Panc1 (cell line): Measurements from ENCODE around the gene EEIG1. TPM values are rescaled to one million over a fixed set of nuclear protein-coding genes. Genes with fewer than 3 reads are reported as not detected.
A peak's percentile ranks its signal among the peaks of the same experiment; 100 is the strongest.

ENCODE experiments used
- ATAC-seq: fragments of 200-7000 bp; cut with Tn5 transposase; 2 replicates; pipeline ENCODE4 v1.9.1; 2020; ENCODE audit warnings: mild to moderate bottlenecking, moderate library complexity
- BruUV-seq: library from RNA; stranded (reverse); fragments of 400-500 nt; replicated peaks from 2 replicates; lab custom pipeline; 2021; lab: Mats Ljungman, UMichigan
- CTCF ChIA-PET: fragments of 300-600 bp; sonication (Branson Sonifier 250); formaldehyde crosslinking; loops from one replicate; lab custom pipeline; 2022; ENCODE audit warnings: antibody characterized with exemption; lab: Charles Lee
- POLR2A ChIA-PET: fragments of 300-600 bp; sonication (Branson Sonifier 250); formaldehyde crosslinking; loops from one replicate; lab custom pipeline; 2022; ENCODE audit warnings: antibody characterized with exemption; lab: Charles Lee
- DNase-seq: peaks from one replicate; pipeline ENCODE4 v3.0.0-alpha.2; 2010; ENCODE audit warnings: low read depth, low spot score
- H3K27ac ChIP-seq: 2 replicates; pipeline ENCODE4 v1.5.1; 2011; ENCODE audit warnings: mild to moderate bottlenecking, low read length, inconsistent platforms
- H3K27me3 ChIP-seq: fragments of 200-500 bp; sonication (Bioruptor generic); 2 replicates; pipeline ENCODE4 v1.6.0; 2014; ENCODE audit warnings: low read length, inconsistent platforms; ENCODE audit not compliant: control insufficient read depth, insufficient read depth
- H3K36me3 ChIP-seq: fragments of 200-500 bp; sonication (Bioruptor generic); 2 replicates; pipeline ENCODE4 v1.5.1; 2014; ENCODE audit warnings: inconsistent platforms, mild to moderate bottlenecking, low read length, moderate library complexity; ENCODE audit not compliant: control insufficient read depth, insufficient read depth
- H3K4me1 ChIP-seq: 2 replicates; pipeline ENCODE4 v1.5.1; 2011; ENCODE audit warnings: inconsistent platforms, mild to moderate bottlenecking, low read length, moderate library complexity; ENCODE audit not compliant: control insufficient read depth, insufficient read depth
- H3K4me3 ChIP-seq, 2 experiments: 2 replicates each; pipeline ENCODE4 v1.5.1; 2011 to 2012; ENCODE audit warnings: low read depth in 2 of 2, low read length in 2 of 2, mild to moderate bottlenecking in 2 of 2, inconsistent platforms in 1 of 2, moderate library complexity in 1 of 2
- H3K9me3 ChIP-seq: fragments of 200-500 bp; sonication (Bioruptor generic); 2 replicates; pipeline ENCODE4 v1.5.1; 2014; ENCODE audit warnings: low read depth, mild to moderate bottlenecking, inconsistent platforms, low read length, moderate library complexity; ENCODE audit not compliant: control insufficient read depth, insufficient read depth
- CTCF ChIP-seq: fragments of 450-650 bp; IDR thresholded peaks from 2 replicates; pipeline ENCODE4 v1.5.1; 2017; ENCODE audit warnings: mild to moderate bottlenecking
- POLR2AphosphoS5 ChIP-seq: IDR thresholded peaks from 2 replicates; pipeline ENCODE4 v1.6.1; 2012; ENCODE audit warnings: mild to moderate bottlenecking, low read depth, low read length, moderate library complexity
- REST ChIP-seq, 2 experiments: IDR thresholded peaks; 2 replicates each; pipeline ENCODE4 v1.6.1; 2011 to 2012; ENCODE audit warnings: low read depth in 2 of 2, control low read depth in 1 of 2, low read length in 1 of 2, mild to moderate bottlenecking in 1 of 2, moderate library complexity in 1 of 2; ENCODE audit not compliant: insufficient read depth in 1 of 2
- SIN3A ChIP-seq: IDR thresholded peaks from 2 replicates; pipeline ENCODE4 v1.6.1; 2012; ENCODE audit warnings: low read depth, mild to moderate bottlenecking, low read length, moderate library complexity, borderline replicate concordance; ENCODE audit not compliant: insufficient read depth
- TCF7L2 ChIP-seq: IDR thresholded peaks from 2 replicates; pipeline ENCODE4 v1.6.1; 2011; ENCODE audit warnings: mild to moderate bottlenecking, low read depth, low read length, inconsistent platforms
- in situ Hi-C: cut with HindIII; loops from 2 replicates; pipeline ENCODE4 v1.10.0; 2016; ENCODE audit warnings: low sequenced_read_pairs, low pct_unique_long_range_greater_than_20kb
- intact Hi-C: fragments of 100-400 bp; cut with micrococcal nuclease; formaldehyde crosslinking; loops from one replicate; pipeline ENCODE4 v1.10.0; 2022; ENCODE audit not compliant: unreplicated experiment
- total RNA-seq: library from RNA; stranded (reverse); gene quantifications from one replicate; pipeline ENCODE4 v1.2.1, GENCODE V29; 2021; ENCODE audit not compliant: unreplicated experiment

The EEIG1 gene
- total RNA-seq, 1 experiment from 2014 or later: 361 TPM

- CTCF ChIA-PET: no interaction called here
- intact Hi-C loops (no loop called here), in situ Hi-C loops (loop anchor here (25.0 kb wide), 1 partner anchor 141 kb away; no protein-coding TSS in a partner anchor)
- Histone ChIP-seq H3K4me1 (peaks cover 84% of the 10 kb centered on the region), H3K36me3 (peaks cover 5% of the 10 kb centered on the region; the same call in 1 of the 2 replicates), H3K27ac (peak overlapping the region; percentile 48), H3K27me3 (no peaks in the 10 kb centered on the region), H3K9me3 (no peaks in the 10 kb centered on the region), H3K4me3 (no peak overlapping the region)
- DNase-seq (no peak), ATAC-seq (no peak)
- no peak for TF ChIP-seq CTCF
- TF ChIP-seq SIN3A: no peak
- no peak for TF ChIP-seq POLR2AphosphoS5
- TF ChIP-seq TCF7L2: no peak
- TF ChIP-seq REST (IDR thresholded peaks at IDR 0.05; ENCODE audit: insufficient read depth in 1 of 2, low read depth in 2 of 2, low read length in 1 of 2): no peak
- POLR2A ChIA-PET: no interaction called here
- BruUV-seq: no TSS peak
Observed at GRCh38 chr9:127945942-127946341, 34.8 kb downstream of the EEIG1 start.

GRCh38 chr9:127945338-127945737 lies 35.5 kb downstream of the EEIG1 start:
- in situ Hi-C loops: loop anchor here (25.0 kb wide), 1 partner anchor 142 kb away; no protein-coding TSS in a partner anchor
- H3K4me1 ChIP-seq: peaks cover 84% of the 10 kb centered on the region
- BruUV-seq: no TSS peak

More at GRCh38 chr9:127945338-127945737, 35.5 kb downstream of the EEIG1 start:
- no peak for ATAC-seq
- H3K36me3 ChIP-seq: peaks cover 7% of the 10 kb centered on the region
- CTCF ChIA-PET: no interaction called here
- no peaks in the 10 kb centered on the region for H3K27me3 ChIP-seq
- H3K9me3 ChIP-seq: no peaks in the 10 kb centered on the region
- no peak overlapping the region for H3K4me3 ChIP-seq
- POLR2A ChIA-PET: no interaction called here
- intact Hi-C loops: no loop called here
- peak overlapping the region; percentile 48 for H3K27ac ChIP-seq
- no peak for DNase-seq
- TF ChIP-seq POLR2AphosphoS5: no peak
- no peak for TF ChIP-seq REST (IDR thresholded peaks at IDR 0.05; ENCODE audit: insufficient read depth in 1 of 2, low read depth in 2 of 2, low read length in 1 of 2)
- no peak for TF ChIP-seq TCF7L2
- no peak for TF ChIP-seq SIN3A
- TF ChIP-seq CTCF: no peak
